K562 (cell line): ENCODE measurements around the gene ZNF625. TPM values are rescaled to one million over a fixed set of nuclear protein-coding genes. Genes with fewer than 3 reads are reported as not detected.

ENCODE experiments used
- CGGBP1 ChIP-seq: fragments of 250-450 bp; sonication (Bioruptor Pico); IDR thresholded peaks from 2 replicates; pipeline ENCODE4 v1.9.0; 2021; ENCODE audit warnings: mild to moderate bottlenecking
- EP400 ChIP-seq: fragments of 450-650 bp; IDR thresholded peaks from 2 replicates; pipeline ENCODE4 v1.6.1; 2017; ENCODE audit warnings: antibody characterized with exemption, mild to moderate bottlenecking, moderate library complexity
- HCFC1 ChIP-seq: IDR thresholded peaks from 2 replicates; pipeline ENCODE4 v1.6.1; 2012; ENCODE audit warnings: low read depth, low read length, improper control_type of control experiment
- SIX5 ChIP-seq, 2 experiments: IDR thresholded peaks; 2 replicates each; pipeline ENCODE4 v1.6.1; 2011; ENCODE audit warnings: low read length in 2 of 2, borderline replicate concordance in 1 of 2, low read depth in 1 of 2, mild to moderate bottlenecking in 1 of 2, moderate library complexity in 1 of 2; ENCODE audit not compliant: insufficient read depth in 1 of 2
- TAF9B ChIP-seq: fragments of 450-650 bp; IDR thresholded peaks from 2 replicates; pipeline ENCODE4 v1.6.1; 2018; ENCODE audit warnings: mild to moderate bottlenecking; ENCODE audit not compliant: partially characterized antibody
- ZFP91 ChIP-seq: sonication (generic); formaldehyde crosslinking; IDR thresholded peaks from 2 replicates; pipeline ENCODE4 v1.8.0; 2022; ENCODE audit warnings: mild to moderate bottlenecking, missing genetic modification reagents
- polyA plus RNA-seq, 8 experiments: library from polyadenylated mRNA; depleted of rRNA in 4 of 8; stranded (reverse) in 5 of 8; unstranded in 3 of 8; fragments of >200 nt; fragmentation: Nextera tagmentation in 2 of 8; fragmentation: Illumina TruSeq in 1 of 8; extraction: Ambion mirVana in 2 of 8; extraction: Trizol in 1 of 8; gene quantifications; 2 replicates each; pipeline versions ENCODE4 v1.2.1 to v1.2.3, GENCODE V29; 2011 to 2014; ENCODE audit warnings: inconsistent platforms in 1 of 8, missing spikeins in 1 of 8
- total RNA-seq, 7 experiments: library from RNA; depleted of rRNA in 6 of 7; stranded (reverse); fragments of >200 nt in 6 of 7; fragmentation: Illumina TruSeq in 2 of 7; extraction: Trizol in 2 of 7; gene quantifications; 2 replicates each; pipeline versions ENCODE4 v1.2.1 to v1.2.3, GENCODE V29; 2011 to 2021; ENCODE audit warnings: low replicate concordance in 1 of 7
- TF ChIP-seq, protein P1 (sequence below), 2 experiments: IDR thresholded peaks; 2 replicates each; pipeline ENCODE4 v1.6.1; 2011; ENCODE audit warnings: borderline replicate concordance in 1 of 2, control low read depth in 1 of 2, low read depth in 1 of 2, low read length in 1 of 2, mild to moderate bottlenecking in 1 of 2, mixed read lengths in 1 of 2, moderate library complexity in 1 of 2; ENCODE audit not compliant: insufficient read depth in 1 of 2, insufficient read length in 1 of 2, poor library complexity in 1 of 2, severe bottlenecking in 1 of 2; ENCODE audit errors: extremely low read depth in 1 of 2
- TF ChIP-seq, protein P2 (sequence below): fragments of 250-450 bp; sonication (Bioruptor Pico); IDR thresholded peaks from 2 replicates; pipeline ENCODE4 v1.8.0; 2021; ENCODE audit warnings: moderate library complexity, mild to moderate bottlenecking, inconsistent platforms

ZNF625 gene
- total and polyA plus RNA-seq, 9 of the 15 experiments (the other 6 are each of a cell fraction or from before 2014, with no cell fraction given): 0.07 to 0.09 TPM; not detected in 7

DNA sequence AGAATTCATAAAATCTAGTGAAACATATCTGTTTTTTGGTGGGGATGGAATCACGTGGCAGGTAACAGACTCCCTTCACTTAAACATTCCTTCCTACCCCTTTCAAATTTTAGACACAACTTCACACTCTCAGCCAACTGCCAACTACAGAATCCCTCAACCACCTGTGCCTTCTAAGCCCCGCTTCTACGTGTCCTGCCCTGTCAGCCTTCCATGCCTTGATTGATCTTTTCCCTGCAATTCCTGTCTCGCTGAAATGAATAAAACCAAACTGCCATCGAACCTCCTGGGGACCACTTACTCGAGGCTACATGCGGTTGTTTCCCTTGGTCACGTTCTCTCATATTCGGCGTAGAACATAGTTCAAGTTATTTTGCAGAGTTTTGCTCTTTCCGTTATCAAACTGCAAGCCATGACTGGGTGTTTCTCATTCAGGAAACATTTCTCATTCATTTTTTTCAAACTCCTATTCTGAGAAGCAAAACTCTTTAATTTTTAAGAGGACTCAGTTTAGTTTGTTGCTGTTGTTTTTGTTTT, 1.1 kb downstream of the ZNF625 start (continued):
- TF ChIP-seq, protein P1, sequence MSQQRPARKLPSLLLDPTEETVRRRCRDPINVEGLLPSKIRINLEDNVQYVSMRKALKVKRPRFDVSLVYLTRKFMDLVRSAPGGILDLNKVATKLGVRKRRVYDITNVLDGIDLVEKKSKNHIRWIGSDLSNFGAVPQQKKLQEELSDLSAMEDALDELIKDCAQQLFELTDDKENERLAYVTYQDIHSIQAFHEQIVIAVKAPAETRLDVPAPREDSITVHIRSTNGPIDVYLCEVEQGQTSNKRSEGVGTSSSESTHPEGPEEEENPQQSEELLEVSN (IDR thresholded peaks at IDR 0.05; ENCODE audit: borderline replicate concordance in 1 of 2, extremely low read depth in 1 of 2, insufficient read depth in 1 of 2, insufficient read length in 1 of 2, low read depth in 1 of 2, low read length in 1 of 2, poor library complexity in 1 of 2, severe bottlenecking in 1 of 2): no peak
- TF ChIP-seq, protein P2, sequence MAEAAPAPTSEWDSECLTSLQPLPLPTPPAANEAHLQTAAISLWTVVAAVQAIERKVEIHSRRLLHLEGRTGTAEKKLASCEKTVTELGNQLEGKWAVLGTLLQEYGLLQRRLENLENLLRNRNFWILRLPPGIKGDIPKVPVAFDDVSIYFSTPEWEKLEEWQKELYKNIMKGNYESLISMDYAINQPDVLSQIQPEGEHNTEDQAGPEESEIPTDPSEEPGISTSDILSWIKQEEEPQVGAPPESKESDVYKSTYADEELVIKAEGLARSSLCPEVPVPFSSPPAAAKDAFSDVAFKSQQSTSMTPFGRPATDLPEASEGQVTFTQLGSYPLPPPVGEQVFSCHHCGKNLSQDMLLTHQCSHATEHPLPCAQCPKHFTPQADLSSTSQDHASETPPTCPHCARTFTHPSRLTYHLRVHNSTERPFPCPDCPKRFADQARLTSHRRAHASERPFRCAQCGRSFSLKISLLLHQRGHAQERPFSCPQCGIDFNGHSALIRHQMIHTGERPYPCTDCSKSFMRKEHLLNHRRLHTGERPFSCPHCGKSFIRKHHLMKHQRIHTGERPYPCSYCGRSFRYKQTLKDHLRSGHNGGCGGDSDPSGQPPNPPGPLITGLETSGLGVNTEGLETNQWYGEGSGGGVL (CRISPR knock-in tag): no peak
- no peak for TF ChIP-seq SIX5 (IDR thresholded peaks at IDR 0.05; ENCODE audit: borderline replicate concordance in 1 of 2, insufficient read depth in 1 of 2, low read depth in 1 of 2, low read length in 2 of 2)
- no peak for TF ChIP-seq HCFC1
- TF ChIP-seq EP400: no peak
- no peak for TF ChIP-seq CGGBP1 (CRISPR knock-in tag)
- TF ChIP-seq TAF9B: no peak
- no peak for TF ChIP-seq ZFP91
